Measurements from ENCODE around the gene MED28.

MED28 gene

DNA sequence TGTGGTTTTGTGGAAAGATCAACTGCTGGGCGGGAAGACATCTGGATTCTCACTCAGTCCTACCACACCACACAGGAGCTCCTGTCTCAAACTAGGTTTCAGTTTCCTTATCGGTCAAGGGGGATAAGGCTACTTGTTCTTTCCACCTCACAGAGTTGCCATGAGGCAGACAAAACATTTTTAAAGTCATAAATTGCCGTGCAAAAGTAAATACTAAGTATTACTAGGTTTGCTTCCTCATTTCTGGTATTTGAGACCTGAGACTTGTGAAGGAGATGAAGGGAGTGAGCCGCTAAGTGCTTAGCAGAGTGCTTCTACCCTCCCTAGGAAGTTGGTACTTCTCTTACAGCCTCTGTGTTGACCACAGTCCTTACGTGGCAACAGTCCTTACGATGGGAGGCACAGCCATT, 36.0 kb upstream of the MED28 start:
- DNase-seq (ENCODE audit: low spot score) = peak; percentile 45
- no peak for TF ChIP-seq CTCF (IDR thresholded peaks at IDR 0.05; ENCODE audit: extremely low read depth, missing control alignments)

- DNase-seq (ENCODE audit: low spot score) = no peak
- TF ChIP-seq CTCF (IDR thresholded peaks at IDR 0.05; ENCODE audit: extremely low read depth, missing control alignments) = no peak
These were observed 33.5 kb upstream of the MED28 start for GRCh38 chr4:17580969-17581368.

DNA sequence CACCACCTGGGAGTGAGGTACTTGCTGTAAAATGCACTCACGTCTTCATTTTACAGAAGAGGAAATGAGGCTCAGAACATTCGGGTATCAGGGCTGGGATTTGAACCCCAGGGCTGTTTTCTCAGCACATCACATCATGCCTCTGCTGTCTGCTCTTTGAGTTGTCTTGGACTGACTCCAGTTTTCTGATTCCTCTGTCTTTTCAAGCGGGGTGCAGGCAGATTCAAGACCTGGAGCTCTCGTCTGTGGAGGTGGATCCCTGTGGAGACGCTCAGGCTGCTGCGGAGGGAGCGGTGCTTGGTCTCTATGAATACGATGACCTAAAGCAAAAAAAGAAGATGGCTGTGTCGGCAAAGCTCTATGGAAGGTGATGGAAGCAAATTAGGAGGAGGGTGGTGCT, 31.2 kb upstream of the MED28 start:
- DNase-seq (ENCODE audit: low spot score) = no peak
- no peak for TF ChIP-seq CTCF (IDR thresholded peaks at IDR 0.05; ENCODE audit: extremely low read depth, missing control alignments)

- DNase-seq (ENCODE audit: low spot score) = no peak
- no peak for TF ChIP-seq CTCF (IDR thresholded peaks at IDR 0.05; ENCODE audit: extremely low read depth, missing control alignments)
These were observed 30.5 kb upstream of the MED28 start for GRCh38 chr4:17583941-17584340.

GRCh38 chr4:17584521-17585213, 29.8 kb upstream of the MED28 start:
- DNase-seq (ENCODE audit: low spot score) = no peak
- no peak for TF ChIP-seq CTCF (IDR thresholded peaks at IDR 0.05; ENCODE audit: extremely low read depth, missing control alignments)

- no peak for TF ChIP-seq CTCF (IDR thresholded peaks at IDR 0.05; ENCODE audit: extremely low read depth, missing control alignments)
- DNase-seq (ENCODE audit: low spot score) = no peak
These were observed 27.2 kb upstream of the MED28 start for GRCh38 chr4:17587094-17587822.

DNA sequence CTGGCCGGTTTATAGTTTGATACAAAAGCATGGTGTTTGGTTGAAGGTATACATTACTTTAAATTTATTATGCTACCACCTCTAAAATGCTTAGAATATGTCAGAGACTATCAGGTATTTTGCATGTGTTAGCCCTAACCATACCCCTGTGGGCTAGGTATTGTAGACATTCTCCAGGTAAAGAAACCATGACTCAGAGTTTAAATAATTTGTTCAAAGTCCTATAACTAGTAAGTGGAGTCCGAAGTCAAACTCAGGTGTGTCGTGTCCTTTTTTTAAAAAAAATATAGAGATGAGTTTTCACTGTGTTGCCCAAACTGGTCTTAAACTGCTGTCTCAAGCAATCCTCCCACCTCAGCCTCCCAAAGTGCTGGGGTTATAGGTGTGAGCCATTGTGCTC, 25.1 kb upstream of the MED28 start:
- no peak for TF ChIP-seq CTCF (IDR thresholded peaks at IDR 0.05; ENCODE audit: extremely low read depth, missing control alignments)
- no peak for DNase-seq (ENCODE audit: low spot score)
